NCI-H187 (cell line): ENCODE results near the gene ZNF785.
"Not testable (repeated sequence)": the region's sequence is repeated elsewhere in the genome, so short reads cannot be mapped to it uniquely, and the experiment has no call there.

Experiments used
- DNase-seq, 2 experiments: peaks; one replicate each; lab custom pipeline; 2025; lab: John Stamatoyannopoulos, UW

The ZNF785 gene

DNA sequence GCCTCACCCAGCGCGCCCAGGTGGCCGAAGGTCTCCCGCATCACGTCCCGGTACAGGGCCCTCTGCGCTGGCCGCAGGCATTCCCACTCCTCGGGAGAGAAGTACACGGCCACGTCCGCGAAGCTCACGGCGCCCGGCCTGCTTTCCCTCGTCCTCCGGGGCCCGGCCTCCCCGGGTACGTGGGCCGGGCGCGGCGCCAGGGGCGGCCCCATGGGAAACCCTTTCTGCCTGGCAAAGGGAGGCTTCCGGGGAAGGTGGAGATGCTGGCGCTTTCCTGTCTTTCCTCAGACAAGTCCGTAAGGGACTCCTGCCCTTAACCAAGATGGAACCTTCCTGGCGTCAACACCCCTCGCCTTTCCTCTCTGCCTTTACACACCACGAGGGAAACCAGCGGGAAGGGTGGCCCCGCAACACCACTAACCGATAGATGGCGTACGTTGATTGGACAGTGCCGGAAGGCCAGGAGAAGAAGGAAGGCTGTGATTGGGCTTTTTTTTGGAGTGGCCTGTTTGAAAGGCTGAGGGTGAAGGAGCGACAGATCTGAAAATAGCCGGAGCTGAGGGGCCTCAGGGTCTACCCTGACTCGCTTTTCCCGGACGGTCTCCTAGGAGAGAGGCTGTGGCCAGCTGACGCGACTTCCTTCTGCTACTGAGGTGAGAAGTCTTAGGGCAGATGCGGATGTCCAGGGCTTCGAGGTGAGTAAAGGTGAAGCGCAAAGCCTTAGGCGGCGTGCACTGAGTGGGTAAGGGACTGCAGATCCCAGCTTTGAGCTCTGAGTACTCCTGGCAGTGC is at the start of gene ZNF785:
Gene ZNF785 (minus strand): TSS at position 298 of the 792 bp plus-strand sequence. CDS start 86 bp downstream, at position 212.
- peak; percentile 83 to 87 for DNase-seq

GRCh38 chr16:30633526-30633925 is 48.0 kb upstream of the ZNF785 start:
- no peak for DNase-seq

GRCh38 chr16:30632454-30632853 is 47.0 kb upstream of the ZNF785 start:
- DNase-seq = not testable (repeated sequence)

- peak; percentile 41 to 70 for DNase-seq
Observed at GRCh38 chr16:30628628-30629540, 43.4 kb upstream of the ZNF785 start.

GRCh38 chr16:30626236-30626635 is 40.7 kb upstream of the ZNF785 start:
- DNase-seq = no peak

GRCh38 chr16:30623536-30624283 is 38.2 kb upstream of the ZNF785 start:
- DNase-seq = no peak

DNA sequence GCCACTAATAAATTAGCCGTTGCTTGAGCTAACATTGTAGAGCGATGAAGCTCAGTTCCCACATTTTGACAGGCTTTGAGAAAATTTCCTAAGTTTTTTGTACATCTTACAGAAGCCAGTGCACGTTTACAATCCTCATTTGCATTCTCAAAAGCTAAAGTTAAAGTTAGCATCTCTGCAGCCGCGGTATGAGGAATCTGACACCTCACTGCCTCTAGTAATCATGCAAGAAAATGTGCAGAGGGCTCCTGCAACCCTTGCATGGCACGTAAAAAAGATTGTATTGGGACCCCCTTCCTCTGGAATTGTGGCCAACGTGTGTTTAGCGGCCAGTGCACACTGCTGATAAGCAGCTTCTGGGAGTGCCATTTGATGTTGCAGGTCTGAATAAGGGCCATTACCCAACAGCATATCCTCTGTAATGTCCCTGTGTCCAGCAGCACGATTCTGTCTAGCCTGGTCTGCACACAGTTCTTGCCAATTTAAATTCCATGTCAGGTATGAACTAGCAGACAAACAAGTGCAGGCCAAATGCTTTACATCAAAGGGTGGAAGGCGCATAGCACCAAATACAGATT is 37.0 kb upstream of the ZNF785 start:
- no peak for DNase-seq

DNA sequence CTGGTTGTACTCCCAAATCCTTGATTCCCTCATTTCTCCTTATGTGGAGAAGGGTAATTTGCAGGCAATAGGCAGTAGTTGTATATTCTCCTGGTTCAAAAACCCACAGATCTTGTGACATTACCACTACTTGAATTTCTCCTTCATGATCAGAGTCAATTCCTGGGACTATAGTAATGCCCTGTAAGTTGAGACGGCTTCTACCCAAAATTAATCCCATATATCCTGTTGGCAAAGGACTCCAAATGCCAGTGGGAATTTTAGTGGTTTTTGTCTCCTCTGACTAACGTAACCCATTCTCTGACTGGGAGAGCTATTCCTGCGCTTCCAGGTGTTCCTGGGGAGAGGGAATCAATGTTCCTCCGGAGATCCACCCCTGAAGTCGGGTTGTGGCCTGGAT is 36.3 kb upstream of the ZNF785 start:
- DNase-seq = no peak

- no peak for DNase-seq
Observed at GRCh38 chr16:30620169-30620568, 34.7 kb upstream of the ZNF785 start.

- no peak for DNase-seq
Observed at GRCh38 chr16:30619638-30620037, 34.1 kb upstream of the ZNF785 start.

DNA sequence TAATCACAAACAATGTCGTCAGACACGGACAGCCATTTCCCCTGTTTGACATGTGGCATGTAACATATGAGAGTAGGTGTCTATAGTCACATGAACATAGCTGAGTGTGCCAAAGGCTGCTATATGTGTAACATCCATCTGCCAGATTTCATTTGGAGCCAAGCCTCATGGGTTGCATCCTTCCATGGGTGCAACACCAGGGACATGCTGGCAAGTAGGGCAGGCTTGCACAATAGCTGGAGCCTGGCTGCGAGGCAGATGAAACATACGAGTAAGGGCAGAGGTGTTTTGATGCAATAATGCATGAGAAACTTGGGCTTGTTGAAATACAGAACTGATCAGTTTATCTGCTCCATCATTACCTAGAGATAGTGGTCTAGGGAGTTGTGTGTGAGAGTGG is 33.7 kb upstream of the ZNF785 start:
- DNase-seq = no peak

- DNase-seq = no peak
Observed at GRCh38 chr16:30615358-30616091, 30.0 kb upstream of the ZNF785 start.

DNA sequence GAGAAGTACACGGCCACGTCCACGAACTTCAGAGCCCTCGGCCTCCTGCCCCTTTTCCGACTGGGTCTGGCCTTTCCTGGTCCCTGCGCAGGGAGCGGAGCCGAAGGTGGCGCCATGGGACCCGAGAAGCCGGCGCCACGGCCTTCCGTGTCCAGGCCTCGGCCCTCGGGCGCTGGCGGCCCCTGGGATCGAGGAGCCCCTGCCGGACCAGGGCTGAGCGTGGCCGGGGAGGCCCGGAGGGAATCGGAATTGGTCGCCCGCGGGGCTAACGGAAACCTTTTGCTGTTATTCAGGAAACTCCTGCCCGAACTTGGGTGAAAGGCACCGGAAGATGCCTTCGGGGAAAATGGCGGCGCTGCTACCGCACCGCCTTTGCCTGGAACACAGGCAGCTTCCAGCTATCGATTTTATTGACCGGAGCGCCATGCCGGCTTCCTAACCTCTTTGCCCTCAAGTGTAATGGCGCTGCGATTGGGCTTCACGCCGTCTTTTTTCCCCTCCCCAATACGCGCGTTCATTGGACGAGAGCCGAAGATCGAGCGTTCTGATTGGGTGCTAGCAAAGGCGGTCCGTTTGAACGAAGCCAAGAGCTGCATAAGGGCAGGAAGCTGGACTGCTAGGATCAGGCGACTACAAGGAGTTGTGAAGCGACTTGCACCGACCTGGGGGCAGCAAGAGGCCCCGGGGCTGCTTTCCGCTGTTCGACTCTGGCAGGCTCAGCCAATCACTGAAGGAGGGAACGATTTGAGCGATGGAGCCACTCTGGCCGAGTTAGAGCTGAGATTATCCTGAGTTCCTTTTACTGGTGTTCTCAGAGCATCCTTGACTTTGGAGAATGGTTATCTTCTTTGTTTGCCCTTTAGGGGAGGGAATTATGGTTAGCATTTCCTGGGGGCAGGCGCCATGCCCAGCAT is 24.7 kb upstream of the ZNF785 start, which contains the start of gene ZNF689:
Gene ZNF689 (minus strand): TSS at position 464 of the 914 bp plus-strand sequence. CDS start 348 bp downstream, at position 116.
- DNase-seq = peak; percentile 81 to 86

GRCh38 chr16:30609002-30609925 is 23.8 kb upstream of the ZNF785 start:
- no peak for DNase-seq

DNA sequence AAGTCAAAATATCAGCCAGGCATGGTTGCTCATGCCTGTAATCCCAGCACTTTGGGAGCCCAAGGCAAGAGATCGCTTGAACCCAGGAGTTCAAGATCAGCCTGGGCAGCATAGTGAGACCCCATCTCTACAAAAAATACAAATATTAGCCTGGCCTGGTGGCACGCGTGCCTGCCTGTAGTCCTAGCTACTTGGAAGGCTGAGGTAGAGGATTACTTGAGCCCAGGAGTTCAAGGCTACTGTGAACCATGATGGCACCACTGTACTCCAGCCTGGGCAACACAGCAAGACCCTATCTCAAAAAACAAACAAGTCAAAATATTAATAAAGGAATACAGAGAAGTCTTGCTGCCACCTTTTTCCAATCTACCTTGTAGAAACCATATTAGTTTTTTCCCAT is 20.5 kb upstream of the ZNF785 start:
- no peak for DNase-seq

DNA sequence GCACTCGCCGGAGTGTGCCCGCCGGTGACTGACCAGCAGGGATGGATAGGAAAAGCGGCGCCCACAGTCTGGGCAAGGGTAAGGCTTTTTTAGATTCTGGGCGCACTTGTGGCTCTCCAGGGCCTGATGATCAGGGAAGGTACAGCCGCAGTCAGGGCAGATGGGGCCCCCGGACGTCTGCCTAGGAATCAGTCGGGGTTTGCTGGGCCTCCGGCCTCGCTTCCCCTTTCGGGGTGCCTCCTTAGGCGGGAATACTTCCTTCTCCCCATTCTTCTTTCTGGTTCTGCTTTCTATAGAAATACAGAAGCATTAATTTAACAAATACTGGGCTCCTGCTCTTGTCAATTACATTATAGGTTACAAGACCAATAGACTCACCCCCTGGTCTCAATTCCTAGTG is 19.7 kb upstream of the ZNF785 start:
- no peak for DNase-seq

GRCh38 chr16:30604316-30604947 is 18.9 kb upstream of the ZNF785 start:
- DNase-seq = no peak

DNA sequence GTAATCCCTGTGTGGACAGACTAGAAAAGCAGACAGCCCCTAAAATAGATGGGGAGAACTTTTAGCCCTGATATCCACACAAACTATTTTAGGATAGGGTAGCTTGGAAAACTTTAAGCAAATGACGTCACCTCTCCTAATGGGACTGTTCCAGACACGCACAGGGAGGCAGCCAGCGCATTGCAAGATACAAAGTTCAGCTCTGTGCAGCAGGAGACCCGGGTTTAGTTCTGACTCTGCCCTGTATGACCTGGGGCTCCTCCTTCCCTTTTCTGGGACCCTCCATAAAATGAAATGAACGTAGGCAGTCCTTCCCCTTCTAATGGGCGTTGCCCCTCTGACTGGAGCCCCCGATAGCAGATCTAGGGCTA is 18.4 kb upstream of the ZNF785 start:
- DNase-seq = no peak
